ENCODE results near the gene KAZN.

KAZN gene

GRCh38 chr1:14615549-14616218 lies 17.2 kb downstream of the KAZN start:
- no peak for DNase-seq

GRCh38 chr1:14616632-14617396 lies 18.3 kb downstream of the KAZN start:
- DNase-seq: no peak

GRCh38 chr1:14617791-14618190 lies 19.3 kb downstream of the KAZN start:
- no peak for DNase-seq

- no peak for DNase-seq
Measured at GRCh38 chr1:14620941-14621340, 22.5 kb downstream of the KAZN start.

- no peak for DNase-seq
Measured at GRCh38 chr1:14623090-14623489, 24.6 kb downstream of the KAZN start.

GRCh38 chr1:14624941-14625340 lies 26.5 kb downstream of the KAZN start:
- no peak for DNase-seq

- no peak for DNase-seq
Measured at GRCh38 chr1:14625572-14625971, 27.1 kb downstream of the KAZN start.

- DNase-seq: no peak
Measured at GRCh38 chr1:14625996-14626395, 27.5 kb downstream of the KAZN start.

- no peak for DNase-seq
Measured at GRCh38 chr1:14626869-14627607, 28.6 kb downstream of the KAZN start.

GRCh38 chr1:14627608-14628489 lies 29.4 kb downstream of the KAZN start:
- DNase-seq: no peak

- no peak for DNase-seq
Measured at GRCh38 chr1:14629363-14630014, 31.0 kb downstream of the KAZN start.

- DNase-seq: no peak
Measured at GRCh38 chr1:14630986-14631385, 32.5 kb downstream of the KAZN start.

- DNase-seq: no peak
Measured at GRCh38 chr1:14631421-14631820, 32.9 kb downstream of the KAZN start.

- no peak for DNase-seq
Measured at GRCh38 chr1:14634486-14634885, 36.0 kb downstream of the KAZN start.

- DNase-seq: no peak
Measured at GRCh38 chr1:14635421-14635820, 36.9 kb downstream of the KAZN start.

- no peak for DNase-seq
Measured at GRCh38 chr1:14636897-14637632, 38.6 kb downstream of the KAZN start.

- no peak for DNase-seq
Measured at GRCh38 chr1:14639291-14640050, 41.0 kb downstream of the KAZN start.

- DNase-seq: no peak
Measured at GRCh38 chr1:14642712-14643111, 44.2 kb downstream of the KAZN start.

GRCh38 chr1:14646973-14647372 lies 48.5 kb downstream of the KAZN start:
- no peak for DNase-seq

- DNase-seq: no peak
Measured at GRCh38 chr1:14647777-14648176, 49.3 kb downstream of the KAZN start.

GRCh38 chr1:14648391-14648790 lies 49.9 kb downstream of the KAZN start:
- no peak for DNase-seq

All from activated gamma-delta T cell treated with Interleukin-2 at 50 U/mL for 16 hours (primary cell).